Keratinocyte (primary cell): ENCODE data around the gene CCDC85C. TPM values are rescaled to one million over a fixed set of nuclear protein-coding genes. Genes with fewer than 3 reads are reported as not detected.

Experiments used
- DNase-seq: peaks from one replicate; pipeline ENCODE4 v3.0.0-alpha.2; 2011; ENCODE audit warnings: low read depth, missing footprints, low spot score
- FAIRE-seq: peaks from 2 replicates; lab custom pipeline; 2011; peaks lifted over from hg19 to GRCh38; lab: Jason Lieb, UNC
- H2AFZ ChIP-seq: 2 replicates; pipeline ENCODE4 v1.6.0; 2012; ENCODE audit warnings: low read length, control low read depth, inconsistent platforms; ENCODE audit not compliant: control insufficient read depth
- H3K27ac ChIP-seq: 2 replicates; pipeline ENCODE4 v1.5.1; 2011; ENCODE audit warnings: low read length; ENCODE audit not compliant: control insufficient read depth, insufficient read depth
- H3K27me3 ChIP-seq: 3 replicates; pipeline ENCODE4 v1.6.0; 2011; ENCODE audit warnings: low read length; ENCODE audit not compliant: control insufficient read depth, insufficient read depth; ENCODE audit errors: extremely low read depth
- H3K36me3 ChIP-seq, 2 experiments: 2 replicates in 1 of 2; 3 replicates in 1 of 2; pipeline ENCODE4 v1.5.1; 2011; ENCODE audit warnings: low read length in 2 of 2, mild to moderate bottlenecking in 1 of 2; ENCODE audit not compliant: control insufficient read depth in 2 of 2, insufficient read depth in 2 of 2; ENCODE audit errors: extremely low read depth in 1 of 2
- H3K4me1 ChIP-seq: 3 replicates; pipeline ENCODE4 v1.5.1; 2011; ENCODE audit warnings: low read length; ENCODE audit not compliant: control insufficient read depth, insufficient read depth; ENCODE audit errors: extremely low read depth
- H3K4me2 ChIP-seq: 3 replicates; pipeline ENCODE4 v1.6.0; 2011; ENCODE audit warnings: low read depth, low read length; ENCODE audit not compliant: control insufficient read depth, insufficient read depth; ENCODE audit errors: extremely low read depth
- H3K4me3 ChIP-seq, 3 experiments: fragments of 200-600 bp in 1 of 3; sonication (generic) in 1 of 3; 2 replicates in 2 of 3; 3 replicates in 1 of 3; pipeline ENCODE4 v1.5.1; 2011 to 2016; ENCODE audit warnings: low read length in 3 of 3, mild to moderate bottlenecking in 3 of 3, control low read depth in 2 of 3, inconsistent platforms in 1 of 3, low read depth in 1 of 3, mixed read lengths in 1 of 3, mixed run types in 1 of 3, moderate library complexity in 1 of 3; ENCODE audit not compliant: control insufficient read depth in 2 of 3, insufficient read depth in 2 of 3; ENCODE audit errors: extremely low read depth in 1 of 3
- H3K79me2 ChIP-seq: 2 replicates; pipeline ENCODE4 v1.6.0; 2012; ENCODE audit warnings: low read length; ENCODE audit not compliant: control insufficient read depth, insufficient read depth
- H3K9ac ChIP-seq: 3 replicates; pipeline ENCODE4 v1.6.0; 2011; ENCODE audit warnings: low read length; ENCODE audit not compliant: control insufficient read depth, insufficient read depth; ENCODE audit errors: extremely low read depth
- H3K9me1 ChIP-seq: 3 replicates; pipeline ENCODE4 v1.6.0; 2011; ENCODE audit warnings: low read length; ENCODE audit not compliant: control insufficient read depth, insufficient read depth; ENCODE audit errors: extremely low read depth
- H3K9me3 ChIP-seq: 2 replicates; pipeline ENCODE4 v1.5.1; 2012; ENCODE audit warnings: low read depth, low read length; ENCODE audit not compliant: control insufficient read depth
- H4K20me1 ChIP-seq: 3 replicates; pipeline ENCODE4 v1.6.0; 2011; ENCODE audit warnings: low read length; ENCODE audit not compliant: control insufficient read depth, insufficient read depth; ENCODE audit errors: extremely low read depth
- CTCF ChIP-seq, 3 experiments: IDR thresholded peaks in 1 of 3; conservative IDR thresholded peaks in 1 of 3; optimal IDR thresholded peaks in 1 of 3; 2 replicates in 2 of 3; 3 replicates in 1 of 3; pipeline versions ENCODE3 to v1.5.1; 2011; ENCODE audit warnings: low read length in 3 of 3, mild to moderate bottlenecking in 3 of 3, moderate library complexity in 2 of 3, control low read depth in 1 of 3, inconsistent platforms in 1 of 3; ENCODE audit not compliant: insufficient read depth in 2 of 3; ENCODE audit errors: extremely low read depth in 1 of 3
- EZH2 ChIP-seq: IDR thresholded peaks from one replicate; pipeline ENCODE4 v1.6.1; 2012; ENCODE audit warnings: inconsistent platforms, mild to moderate bottlenecking, low read length, moderate library complexity
- dilution Hi-C: fragments of 300-500 bp; cut with MboI; formaldehyde crosslinking; loops from one replicate; pipeline ENCODE4 v1.7.0; 2020; ENCODE audit warnings: low sequenced_read_pairs; ENCODE audit not compliant: extremely low pct_ligation_motif_present
- polyA plus RNA-seq, 5 experiments: library from polyadenylated mRNA; depleted of rRNA in 3 of 5; stranded (reverse) in 3 of 5; stranded (forward) in 1 of 5; unstranded in 1 of 5; fragments of >200 nt; gene quantifications; 1 replicate in 1 of 5; 2 replicates in 3 of 5; 3 replicates in 1 of 5; pipeline versions ENCODE4 v1.2.1 to v1.2.3, GENCODE V29; 2011 to 2012; ENCODE audit warnings: missing spikeins in 2 of 5, low read depth in 1 of 5, low replicate concordance in 1 of 5

Gene CCDC85C
- polyA plus RNA-seq, 1 donor (not counting 4 experiments of a cell fraction or from before 2014, with no cell fraction given) = 13.2 TPM

- no peaks in the 10 kb centered on the region for H3K9me3 ChIP-seq
- no peaks in the 10 kb centered on the region for H3K27me3 ChIP-seq
- H3K9ac ChIP-seq = no peak overlapping the region
- no peak overlapping the region for H3K27ac ChIP-seq
- dilution Hi-C loops = no loop called here
- H3K4me2 ChIP-seq = no peak overlapping the region
- peaks cover 29% of the 10 kb centered on the region for H3K4me1 ChIP-seq
- DNase-seq (no peak), FAIRE-seq (no peak)
- H3K9me1 ChIP-seq = peaks cover 8% of the 10 kb centered on the region
- H3K79me2 ChIP-seq = peaks cover 90% of the 10 kb centered on the region
- H4K20me1 ChIP-seq = peaks cover 42% of the 10 kb centered on the region
- no peak for TF ChIP-seq CTCF (optimal IDR thresholded peaks at IDR 0.05 in 1 of 3, IDR thresholded peaks at IDR 0.05 in 1 of 3, conservative IDR thresholded peaks at IDR 0.05 in 1 of 3; ENCODE audit: extremely low read depth in 1 of 3, insufficient read depth in 2 of 3, low read length in 3 of 3)
- TF ChIP-seq EZH2 = no peak
- no peak overlapping the region for H2AFZ ChIP-seq
- H3K36me3 ChIP-seq = peaks cover 0 to 4% of the 10 kb centered on the region in 2 experiments
- H3K4me3 ChIP-seq = no peak overlapping the region
Observed at GRCh38 chr14:99565383-99565782, 38.6 kb downstream of the CCDC85C start.

- dilution Hi-C loops = no loop called here
- H3K4me2 ChIP-seq = no peak overlapping the region
- H3K79me2 ChIP-seq = peaks cover 90% of the 10 kb centered on the region
- H3K4me1 ChIP-seq = peaks cover 29% of the 10 kb centered on the region
- H3K27ac ChIP-seq = no peak overlapping the region
- no peaks in the 10 kb centered on the region for H3K27me3 ChIP-seq
- H2AFZ ChIP-seq = no peak overlapping the region
- no peak for FAIRE-seq
- no peak for TF ChIP-seq EZH2
- TF ChIP-seq CTCF (optimal IDR thresholded peaks at IDR 0.05 in 1 of 3, IDR thresholded peaks at IDR 0.05 in 1 of 3, conservative IDR thresholded peaks at IDR 0.05 in 1 of 3; ENCODE audit: extremely low read depth in 1 of 3, insufficient read depth in 2 of 3, low read length in 3 of 3) = no peak
- H3K9me3 ChIP-seq = no peaks in the 10 kb centered on the region
- H3K4me3 ChIP-seq = no peak overlapping the region
- peaks cover 8% of the 10 kb centered on the region for H3K9me1 ChIP-seq
- peaks cover 0 to 4% of the 10 kb centered on the region in 2 experiments for H3K36me3 ChIP-seq
- peaks cover 44% of the 10 kb centered on the region for H4K20me1 ChIP-seq
- H3K9ac ChIP-seq = no peak overlapping the region
- DNase-seq = no peak
Observed at GRCh38 chr14:99564926-99565259, 39.1 kb downstream of the CCDC85C start.
